ENCODE data around the gene LEMD1.
"Not testable (repeated sequence)": the region's sequence is repeated elsewhere in the genome, so short reads cannot be mapped to it uniquely, and the experiment has no call there.

Gene LEMD1

GRCh38 chr1:205375835-205376545 lies 45.9 kb downstream of the LEMD1 start:
- DNase-seq = peak; percentile 26

- DNase-seq = no peak
Observed at GRCh38 chr1:205374210-205375078, 47.4 kb downstream of the LEMD1 start.

DNA sequence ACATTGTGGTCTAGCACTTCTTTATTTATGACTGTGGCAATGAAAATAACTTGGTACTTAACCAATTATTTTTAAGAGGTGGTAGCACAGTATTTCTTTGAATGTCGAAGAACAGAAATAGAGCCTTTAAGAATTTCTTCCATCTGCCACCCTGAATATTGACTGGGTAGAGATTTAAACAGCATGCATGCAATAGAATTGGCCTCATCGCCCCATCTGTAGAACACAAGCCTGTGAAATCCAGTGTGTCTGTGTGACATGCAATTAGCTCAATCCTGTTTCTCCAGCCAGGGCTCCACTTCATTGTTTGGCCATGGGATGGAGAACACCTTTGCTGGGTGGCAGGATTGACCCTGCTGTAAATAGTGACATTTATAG lies 48.1 kb downstream of the LEMD1 start:
- no peak for DNase-seq

DNA sequence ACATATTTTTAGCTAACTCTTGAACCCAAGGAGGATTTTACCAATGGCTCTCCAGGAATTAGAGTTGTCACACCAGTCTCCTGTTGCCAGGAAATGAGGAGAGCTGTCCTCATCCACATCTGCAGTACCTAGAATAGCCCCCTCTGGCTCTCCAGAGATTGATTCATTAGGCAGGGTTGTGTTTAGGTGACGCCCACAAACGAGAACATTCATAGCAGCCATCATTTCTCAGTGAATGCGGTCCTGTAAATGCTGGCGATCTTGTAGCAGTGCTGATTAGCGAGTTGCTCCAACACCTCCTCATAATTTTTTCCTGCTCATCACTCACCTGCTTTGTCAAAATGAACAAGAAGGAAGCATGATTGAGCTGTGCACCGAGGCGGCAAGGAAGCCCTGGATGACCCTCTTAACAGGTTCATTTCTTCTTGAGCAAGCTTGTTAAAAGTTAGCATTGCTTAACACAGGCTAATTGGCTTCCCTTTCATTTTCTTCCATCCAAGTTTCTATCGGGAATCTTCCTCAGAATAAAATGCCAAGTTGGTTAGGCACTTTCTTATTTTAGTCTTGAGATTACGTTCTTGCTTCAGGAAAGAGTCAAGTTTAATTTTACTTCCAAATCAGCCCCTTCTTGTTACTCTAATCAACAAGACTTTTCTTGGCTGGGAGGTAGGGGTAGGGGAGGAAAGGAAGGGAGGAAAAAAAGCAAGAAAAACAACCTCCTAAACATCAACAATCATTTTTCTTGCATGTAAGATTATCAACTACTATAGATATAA lies 48.6 kb downstream of the LEMD1 start:
- DNase-seq = no peak

DNA sequence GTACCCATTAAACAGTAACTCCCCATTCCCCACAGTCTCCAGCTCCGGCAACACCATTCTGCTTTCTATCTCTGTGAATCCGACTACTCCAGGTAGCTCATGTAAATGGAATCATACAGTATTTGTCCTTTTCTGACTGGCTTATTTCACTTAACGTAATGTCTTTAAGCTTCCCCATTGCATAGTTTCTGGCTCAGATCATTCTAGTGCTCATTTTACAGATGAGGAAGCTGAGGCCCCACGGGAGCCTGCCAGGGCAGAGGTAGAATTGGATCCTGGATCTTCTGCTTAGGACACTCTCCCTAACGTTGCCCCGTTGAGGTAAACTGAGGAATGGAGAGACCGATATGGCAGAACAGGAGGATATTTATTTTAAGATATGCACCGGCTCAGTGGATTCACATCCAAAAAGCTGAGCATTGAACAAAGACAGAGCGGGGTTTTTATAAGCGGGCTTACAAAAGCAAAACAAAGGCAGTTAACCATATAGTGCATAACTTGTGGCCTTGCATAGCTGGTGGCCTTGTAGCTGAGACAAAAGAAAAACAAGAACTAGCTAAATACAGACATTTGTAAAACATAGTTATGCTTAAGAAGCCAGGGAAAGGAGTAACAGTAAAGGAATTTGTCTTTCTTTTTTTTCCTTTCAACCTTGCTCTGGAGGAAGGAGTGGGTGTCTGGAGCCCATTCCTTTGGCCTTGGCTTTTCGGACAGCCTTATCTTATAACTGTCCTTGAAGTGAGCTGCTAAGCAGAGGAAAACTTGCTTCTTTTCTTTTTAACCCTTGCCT lies 49.8 kb downstream of the LEMD1 start:
- no peak for DNase-seq

- peak; percentile 48 for DNase-seq
Observed at GRCh38 chr1:205370780-205371179, 51.1 kb downstream of the LEMD1 start.

- no peak for DNase-seq
Observed at GRCh38 chr1:205369701-205370123, 52.1 kb downstream of the LEMD1 start.

DNA sequence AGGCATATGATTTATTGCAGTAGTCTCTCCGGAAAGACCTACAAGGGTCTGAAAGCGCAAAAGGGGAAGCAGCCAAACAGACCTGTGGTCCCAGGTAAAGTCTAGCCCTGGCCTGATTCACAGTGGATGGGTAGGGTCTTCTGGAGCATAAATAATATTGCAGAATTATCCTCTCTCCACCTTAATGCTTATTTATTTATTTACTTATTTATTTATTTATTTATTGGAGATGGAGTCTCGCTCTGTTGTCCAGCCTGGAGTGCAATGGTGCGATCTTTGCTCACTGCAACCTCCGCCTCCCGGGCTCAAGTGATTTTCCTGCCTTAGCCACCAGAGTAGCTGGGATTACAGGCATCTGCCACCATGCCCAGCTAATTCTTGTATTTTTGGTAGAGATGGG lies 53.4 kb downstream of the LEMD1 start:
- no peak for DNase-seq

GRCh38 chr1:205365945-205366463 lies 55.9 kb downstream of the LEMD1 start:
- DNase-seq = no peak

DNA sequence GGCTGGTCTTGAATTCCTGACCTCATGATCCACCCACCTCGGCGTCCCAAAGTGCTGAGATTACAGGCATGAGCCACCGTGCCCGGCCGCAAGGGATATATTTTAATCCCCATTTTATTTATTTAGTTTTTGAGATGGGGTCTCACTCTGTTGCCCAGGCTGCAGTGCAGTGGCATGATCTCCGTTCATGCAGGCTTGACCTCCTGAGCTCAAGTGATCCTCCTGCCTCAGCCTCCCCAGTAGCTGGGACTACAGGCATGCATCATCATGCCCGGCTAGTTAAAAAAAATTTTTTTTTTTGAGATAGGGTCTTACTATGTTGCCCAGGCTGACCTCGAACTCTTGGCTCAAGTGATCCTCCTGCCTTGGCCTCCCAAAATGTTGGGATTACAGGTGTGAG lies 56.8 kb downstream of the LEMD1 start:
- not testable (repeated sequence) for DNase-seq

- no peak for DNase-seq
Observed at GRCh38 chr1:205360891-205361290, 61.0 kb downstream of the LEMD1 start.

- DNase-seq = peak; percentile 65
Observed at GRCh38 chr1:205359771-205360565, 61.9 kb downstream of the LEMD1 start.

- DNase-seq = no peak
Observed at GRCh38 chr1:205358579-205358978, 63.3 kb downstream of the LEMD1 start.

DNA sequence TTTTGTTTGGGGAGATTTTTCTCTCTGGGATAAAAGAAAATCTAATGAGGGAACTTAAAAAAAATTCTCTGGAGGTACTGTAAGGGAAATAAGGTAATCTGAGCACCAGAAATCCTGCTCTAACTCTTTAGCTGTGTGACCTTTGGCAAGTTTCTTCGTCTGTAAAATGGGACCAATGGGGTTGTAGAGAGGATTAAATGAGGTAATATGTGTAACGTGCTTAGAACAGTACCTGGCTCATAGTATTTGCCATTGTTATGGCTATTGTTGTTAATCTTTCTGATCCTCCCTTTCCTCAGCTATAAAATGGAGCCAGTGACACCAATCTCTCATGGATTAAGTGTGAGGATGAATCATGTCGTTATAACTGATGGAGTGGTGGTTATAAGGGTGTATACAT lies 64.3 kb downstream of the LEMD1 start:
- DNase-seq = no peak

DNA sequence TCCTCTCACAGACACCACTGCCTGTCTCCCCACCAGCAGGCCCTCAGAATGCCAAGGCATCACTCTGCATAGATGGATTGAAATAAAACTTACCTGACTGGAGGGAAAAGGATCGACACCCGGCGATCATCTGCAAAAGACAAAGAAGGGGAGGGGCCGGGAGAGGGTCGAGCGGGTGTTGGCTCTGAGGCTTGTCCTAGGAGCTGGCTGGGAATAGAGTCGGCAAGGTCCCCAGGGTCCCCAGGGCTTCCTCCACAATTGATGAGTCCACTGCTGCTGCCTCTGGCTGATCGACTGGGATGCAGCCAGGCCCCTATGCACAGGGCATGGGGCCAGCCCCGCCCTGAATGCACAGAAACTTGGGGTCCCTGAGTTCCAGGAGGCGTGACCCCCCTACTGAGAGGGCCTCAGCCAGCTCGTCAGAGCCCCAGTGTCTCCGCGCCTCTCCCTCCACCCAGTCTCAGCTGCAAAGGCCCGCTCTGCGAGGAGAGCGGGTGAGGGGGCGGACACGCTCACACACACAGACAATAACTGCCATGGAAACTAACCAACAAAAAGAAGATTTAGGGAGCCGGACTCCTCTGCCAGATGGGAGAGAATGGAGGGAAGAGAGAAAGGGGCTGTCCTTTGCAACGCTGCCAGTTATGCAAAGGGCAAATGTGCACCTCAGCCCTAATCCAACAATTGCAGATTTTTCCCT lies 65.3 kb downstream of the LEMD1 start, which contains the start of gene KLHDC8A:
Gene KLHDC8A, minus strand, starts transcription at position 483 of the 700 bp plus-strand sequence. CDS start 13,318 bp downstream, outside the sequence.
- no peak for DNase-seq

GRCh38 chr1:205355075-205355453 lies 66.8 kb downstream of the LEMD1 start:
- DNase-seq = no peak

- DNase-seq = no peak
Observed at GRCh38 chr1:205354259-205355074, 67.4 kb downstream of the LEMD1 start.

- DNase-seq = no peak
Observed at GRCh38 chr1:205353612-205354011, 68.2 kb downstream of the LEMD1 start.

DNA sequence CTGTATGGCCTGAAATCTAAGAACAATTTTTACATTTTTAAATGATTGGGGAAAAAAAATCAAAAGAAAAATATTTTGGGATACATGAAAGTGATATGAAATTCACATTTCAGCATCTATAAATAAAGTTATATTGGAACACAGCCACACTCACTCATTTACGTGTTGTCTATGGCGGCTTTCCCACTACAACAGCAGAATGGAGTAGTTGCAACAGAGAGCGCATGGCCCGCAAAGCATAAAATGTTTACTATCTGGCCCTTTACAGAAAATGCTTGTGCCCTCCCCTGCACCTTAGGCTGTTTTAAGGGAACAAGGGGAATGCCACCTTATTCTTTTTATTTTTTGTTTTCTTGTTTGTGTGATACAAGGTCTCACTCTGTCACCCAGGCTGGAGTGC lies 68.7 kb downstream of the LEMD1 start:
- DNase-seq = no peak
